Measurements from ENCODE around the gene WNT11.

Gene WNT11

DNA sequence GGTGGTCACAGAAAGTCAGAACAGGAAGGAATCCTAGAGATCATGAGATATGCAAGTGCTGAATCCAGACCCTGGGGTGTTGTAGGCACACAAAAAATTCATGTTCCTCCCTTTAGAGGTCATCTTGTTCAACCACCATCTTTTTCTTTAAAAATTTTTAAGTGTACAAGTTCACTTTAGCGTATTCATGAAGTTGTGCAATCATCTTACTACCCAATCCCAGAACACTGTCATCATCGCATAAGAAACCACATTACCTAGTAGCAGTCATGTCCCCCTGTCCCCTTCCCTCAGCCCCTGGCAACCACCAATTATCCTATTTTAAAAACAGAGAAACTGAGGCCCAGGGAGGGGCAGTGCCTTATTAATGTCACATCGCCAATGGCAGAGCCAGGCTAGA is 20.3 kb upstream of the WNT11 start:
- H3K4me2 ChIP-seq (ENCODE audit: low read depth, low read length) = no peak overlapping the region
- H3K4me1 ChIP-seq (ENCODE audit: low read length) = peaks cover 22% of the 10 kb centered on the region
- no peaks in the 10 kb centered on the region for H3K9me2 ChIP-seq (replicated peaks; ENCODE audit: insufficient read depth, low read length)
- no peak overlapping the region for H3K4me3 ChIP-seq (ENCODE audit: low read length)
- H3K27me3 ChIP-seq (replicated peaks; ENCODE audit: insufficient read depth, low read length) = no peaks in the 10 kb centered on the region
- no peak overlapping the region for H3K9ac ChIP-seq (ENCODE audit: low read length)
- H3K79me2 ChIP-seq (ENCODE audit: low read length) = no peaks in the 10 kb centered on the region
- H2AFZ ChIP-seq (ENCODE audit: low read length) = no peak overlapping the region
- no peaks in the 10 kb centered on the region for H4K20me1 ChIP-seq (ENCODE audit: insufficient read depth, low read length)
- no peak for TF ChIP-seq EZH2 (optimal IDR thresholded peaks at IDR 0.05; ENCODE audit: low read depth, low read length)
- TF ChIP-seq EZH2phosphoT487 (IDR thresholded peaks at IDR 0.05; ENCODE audit: low read length) = no peak
- TF ChIP-seq, protein P1, sequence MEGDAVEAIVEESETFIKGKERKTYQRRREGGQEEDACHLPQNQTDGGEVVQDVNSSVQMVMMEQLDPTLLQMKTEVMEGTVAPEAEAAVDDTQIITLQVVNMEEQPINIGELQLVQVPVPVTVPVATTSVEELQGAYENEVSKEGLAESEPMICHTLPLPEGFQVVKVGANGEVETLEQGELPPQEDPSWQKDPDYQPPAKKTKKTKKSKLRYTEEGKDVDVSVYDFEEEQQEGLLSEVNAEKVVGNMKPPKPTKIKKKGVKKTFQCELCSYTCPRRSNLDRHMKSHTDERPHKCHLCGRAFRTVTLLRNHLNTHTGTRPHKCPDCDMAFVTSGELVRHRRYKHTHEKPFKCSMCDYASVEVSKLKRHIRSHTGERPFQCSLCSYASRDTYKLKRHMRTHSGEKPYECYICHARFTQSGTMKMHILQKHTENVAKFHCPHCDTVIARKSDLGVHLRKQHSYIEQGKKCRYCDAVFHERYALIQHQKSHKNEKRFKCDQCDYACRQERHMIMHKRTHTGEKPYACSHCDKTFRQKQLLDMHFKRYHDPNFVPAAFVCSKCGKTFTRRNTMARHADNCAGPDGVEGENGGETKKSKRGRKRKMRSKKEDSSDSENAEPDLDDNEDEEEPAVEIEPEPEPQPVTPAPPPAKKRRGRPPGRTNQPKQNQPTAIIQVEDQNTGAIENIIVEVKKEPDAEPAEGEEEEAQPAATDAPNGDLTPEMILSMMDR (IDR thresholded peaks at IDR 0.05; ENCODE audit: low read length) = no peak
- H3F3A ChIP-seq (ENCODE audit: insufficient read depth, low read length) = peaks cover 11% of the 10 kb centered on the region
- H3K36me3 ChIP-seq (replicated peaks; ENCODE audit: insufficient read depth, low read length) = no peaks in the 10 kb centered on the region
- H3K9me3 ChIP-seq (replicated peaks; ENCODE audit: insufficient read depth, low read length) = no peaks in the 10 kb centered on the region
- no peak for DNase-seq
- no peak overlapping the region for H3K27ac ChIP-seq (ENCODE audit: low read length)

DNA sequence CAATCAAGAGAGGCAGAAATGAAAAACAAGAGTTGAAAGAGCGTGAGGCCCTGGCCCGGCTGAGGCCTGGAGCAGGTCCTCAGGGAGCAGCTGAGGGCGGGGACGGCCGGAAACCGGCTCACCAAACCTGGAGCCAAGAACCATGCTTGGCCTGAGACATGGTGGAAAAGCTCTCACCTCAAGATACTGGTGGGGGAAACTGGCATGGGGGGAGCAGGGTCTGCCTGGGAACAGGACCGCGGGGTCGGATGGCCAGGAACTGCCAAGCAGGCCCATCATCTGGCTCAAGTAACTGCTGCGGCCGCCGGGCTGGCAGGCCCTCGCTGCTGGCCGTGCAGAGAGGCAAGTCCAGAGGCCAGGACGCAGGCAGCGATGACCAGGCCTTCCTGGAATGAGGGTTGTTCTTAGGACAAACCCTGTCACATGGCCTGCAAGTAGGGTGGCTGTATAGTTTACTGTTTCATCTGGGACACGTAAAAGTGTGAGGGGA is 18.9 kb upstream of the WNT11 start:
- TF ChIP-seq, protein P1 (IDR thresholded peaks at IDR 0.05; ENCODE audit: low read length) = no peak
- TF ChIP-seq EZH2 (optimal IDR thresholded peaks at IDR 0.05; ENCODE audit: low read depth, low read length) (no peak), EZH2phosphoT487 (IDR thresholded peaks at IDR 0.05; ENCODE audit: low read length) (no peak)

DNA sequence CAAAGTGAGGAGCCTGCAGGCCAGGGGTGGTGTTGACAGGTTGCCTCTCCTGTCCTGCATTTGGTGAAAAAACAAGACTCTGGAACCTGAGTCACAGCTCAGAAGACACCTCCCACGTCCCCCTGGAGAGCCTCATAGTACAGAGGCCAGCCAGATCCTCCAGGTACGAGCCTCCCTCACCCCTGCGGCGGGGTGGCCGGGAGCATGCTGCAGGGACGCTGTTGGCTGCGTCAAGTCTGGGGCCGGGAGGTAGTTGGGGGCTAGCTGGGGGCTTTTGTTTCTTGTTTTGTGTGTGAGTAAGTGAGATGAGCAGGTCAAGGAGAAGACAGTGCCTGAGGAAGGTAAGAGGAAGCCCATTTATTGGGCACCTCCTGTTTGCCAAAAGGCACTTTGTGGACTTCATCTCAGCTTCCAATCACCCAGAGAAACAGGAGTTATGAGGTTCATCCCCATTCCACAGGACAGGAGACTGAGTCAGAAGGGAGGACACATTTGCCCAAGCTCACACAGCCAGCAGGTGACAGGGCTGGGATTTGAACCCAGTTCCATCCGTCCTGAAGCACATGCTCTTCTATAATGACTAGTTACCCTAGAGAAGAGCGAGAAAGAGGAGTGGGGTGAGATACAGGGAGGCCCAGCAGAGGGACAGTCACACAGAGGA is 18.3 kb upstream of the WNT11 start:
- H3K4me2 ChIP-seq (ENCODE audit: low read depth, low read length) = no peak overlapping the region
- no peak overlapping the region for H3K4me3 ChIP-seq (ENCODE audit: low read length)
- H2AFZ ChIP-seq (ENCODE audit: low read length) = no peak overlapping the region
- no peak overlapping the region for H3K9ac ChIP-seq (ENCODE audit: low read length)
- no peaks in the 10 kb centered on the region for H3K36me3 ChIP-seq (replicated peaks; ENCODE audit: insufficient read depth, low read length)
- no peak for TF ChIP-seq EZH2 (optimal IDR thresholded peaks at IDR 0.05; ENCODE audit: low read depth, low read length)
- no peaks in the 10 kb centered on the region for H3K79me2 ChIP-seq (ENCODE audit: low read length)
- H4K20me1 ChIP-seq (ENCODE audit: insufficient read depth, low read length) = no peaks in the 10 kb centered on the region
- no peak overlapping the region for H3K27ac ChIP-seq (ENCODE audit: low read length)
- no peaks in the 10 kb centered on the region for H3F3A ChIP-seq (ENCODE audit: insufficient read depth, low read length)
- no peaks in the 10 kb centered on the region for H3K27me3 ChIP-seq (replicated peaks; ENCODE audit: insufficient read depth, low read length)
- H3K4me1 ChIP-seq (ENCODE audit: low read length) = peaks cover 10% of the 10 kb centered on the region
- H3K9me3 ChIP-seq (replicated peaks; ENCODE audit: insufficient read depth, low read length) = no peaks in the 10 kb centered on the region
- no peaks in the 10 kb centered on the region for H3K9me2 ChIP-seq (replicated peaks; ENCODE audit: insufficient read depth, low read length)
- no peak for DNase-seq

More for the DNA sequence above, 18.9 kb upstream of the WNT11 start:
- no peaks in the 10 kb centered on the region for H3K9me2 ChIP-seq (replicated peaks; ENCODE audit: insufficient read depth, low read length)
- H3K27ac ChIP-seq (ENCODE audit: low read length) = no peak overlapping the region
- H3K4me3 ChIP-seq (ENCODE audit: low read length) = no peak overlapping the region
- no peak overlapping the region for H3K4me2 ChIP-seq (ENCODE audit: low read depth, low read length)
- H3K27me3 ChIP-seq (replicated peaks; ENCODE audit: insufficient read depth, low read length) = no peaks in the 10 kb centered on the region
- H3K36me3 ChIP-seq (replicated peaks; ENCODE audit: insufficient read depth, low read length) = no peaks in the 10 kb centered on the region
- H4K20me1 ChIP-seq (ENCODE audit: insufficient read depth, low read length) = no peaks in the 10 kb centered on the region
- peaks cover 10% of the 10 kb centered on the region for H3K4me1 ChIP-seq (ENCODE audit: low read length)
- no peak overlapping the region for H2AFZ ChIP-seq (ENCODE audit: low read length)
- H3F3A ChIP-seq (ENCODE audit: insufficient read depth, low read length) = no peaks in the 10 kb centered on the region
- H3K9me3 ChIP-seq (replicated peaks; ENCODE audit: insufficient read depth, low read length) = no peaks in the 10 kb centered on the region
- no peaks in the 10 kb centered on the region for H3K79me2 ChIP-seq (ENCODE audit: low read length)
- no peak for DNase-seq
- no peak overlapping the region for H3K9ac ChIP-seq (ENCODE audit: low read length)

DNA sequence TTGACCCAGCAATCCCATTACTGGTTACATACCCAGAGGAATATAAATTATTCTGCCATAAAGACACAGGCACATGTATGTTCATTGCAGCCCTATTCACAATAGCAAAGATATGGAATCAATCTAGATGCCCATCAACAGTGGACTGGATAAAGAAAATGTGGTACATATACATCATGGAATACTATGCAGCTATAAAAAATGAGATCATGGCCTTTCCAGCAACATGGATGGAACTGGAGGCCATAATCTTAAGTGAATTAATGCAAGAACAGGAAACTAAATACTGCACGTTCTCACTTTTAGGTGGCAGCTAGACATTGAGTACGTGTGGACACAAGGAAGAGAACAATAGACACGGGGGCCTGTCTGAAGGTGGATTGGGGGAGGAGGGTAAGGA is 15.1 kb upstream of the WNT11 start:
- H3K4me3 ChIP-seq (ENCODE audit: low read length) = no peak overlapping the region
- H4K20me1 ChIP-seq (ENCODE audit: insufficient read depth, low read length) = no peaks in the 10 kb centered on the region
- no peaks in the 10 kb centered on the region for H3K79me2 ChIP-seq (ENCODE audit: low read length)
- H3K27ac ChIP-seq (ENCODE audit: low read length) = no peak overlapping the region
- TF ChIP-seq, protein P1 (IDR thresholded peaks at IDR 0.05; ENCODE audit: low read length) = no peak
- TF ChIP-seq EZH2 (optimal IDR thresholded peaks at IDR 0.05; ENCODE audit: low read depth, low read length) (no peak), EZH2phosphoT487 (IDR thresholded peaks at IDR 0.05; ENCODE audit: low read length) (no peak)
- H3K4me1 ChIP-seq (ENCODE audit: low read length) = no peaks in the 10 kb centered on the region
- H3K9me2 ChIP-seq (replicated peaks; ENCODE audit: insufficient read depth, low read length) = no peaks in the 10 kb centered on the region
- H3K9ac ChIP-seq (ENCODE audit: low read length) = no peak overlapping the region
- no peak overlapping the region for H2AFZ ChIP-seq (ENCODE audit: low read length)
- no peaks in the 10 kb centered on the region for H3F3A ChIP-seq (ENCODE audit: insufficient read depth, low read length)
- H3K27me3 ChIP-seq (replicated peaks; ENCODE audit: insufficient read depth, low read length) = no peaks in the 10 kb centered on the region
- no peaks in the 10 kb centered on the region for H3K36me3 ChIP-seq (replicated peaks; ENCODE audit: insufficient read depth, low read length)
- DNase-seq = no peak
- H3K4me2 ChIP-seq (ENCODE audit: low read depth, low read length) = no peak overlapping the region
- no peaks in the 10 kb centered on the region for H3K9me3 ChIP-seq (replicated peaks; ENCODE audit: insufficient read depth, low read length)

Measured in MM.1S (cell line).